Lung microvascular endothelial cell (primary cell): ENCODE results near the gene MAPK10. TPM values are rescaled to one million over a fixed set of nuclear protein-coding genes. Genes with fewer than 3 reads are reported as not detected.
A peak's percentile ranks its signal among the peaks of the same experiment; 100 is the strongest.
"Not testable (repeated sequence)": the region's sequence is repeated elsewhere in the genome, so short reads cannot be mapped to it uniquely, and the experiment has no call there.

ENCODE experiments used
- DNase-seq, 2 donors: peaks; one replicate each; pipeline versions ENCODE4 v3.0.0 to v3.0.0-alpha.2; 2010; ENCODE audit warnings: low read depth in 2 of 2
- total RNA-seq: library from RNA; depleted of rRNA; stranded (reverse); fragments of >200 nt; gene quantifications from 2 replicates; pipeline ENCODE4 v1.2.1, GENCODE V29; 2014

MAPK10 gene
- total RNA-seq, 1 donor from 2014 or later: under 0.01 TPM

- DNase-seq: no peak
Observed at GRCh38 chr4:86107112-86107511, 252.7 kb downstream of the MAPK10 start.

GRCh38 chr4:86106475-86106874 lies 253.4 kb downstream of the MAPK10 start:
- DNase-seq: no peak

GRCh38 chr4:86101841-86102240 lies 258.0 kb downstream of the MAPK10 start:
- no peak for DNase-seq

- no peak for DNase-seq
Observed at GRCh38 chr4:86101410-86101809, 258.4 kb downstream of the MAPK10 start.

GRCh38 chr4:86100539-86101215 lies 259.2 kb downstream of the MAPK10 start:
- DNase-seq: no peak

GRCh38 chr4:86099348-86099747 lies 260.5 kb downstream of the MAPK10 start:
- DNase-seq: no peak

GRCh38 chr4:86098691-86099090 lies 261.2 kb downstream of the MAPK10 start:
- DNase-seq: no peak

- no peak for DNase-seq
Observed at GRCh38 chr4:86096373-86096772, 263.5 kb downstream of the MAPK10 start.

GRCh38 chr4:86092684-86093083 lies 267.2 kb downstream of the MAPK10 start:
- peak in 1 of 2 donors; percentile 39 for DNase-seq

- no peak for DNase-seq
Observed at GRCh38 chr4:86091201-86091600, 268.7 kb downstream of the MAPK10 start.

- DNase-seq: no peak
Observed at GRCh38 chr4:86089781-86090323, 270.0 kb downstream of the MAPK10 start.

GRCh38 chr4:86089053-86089452 lies 270.8 kb downstream of the MAPK10 start:
- DNase-seq: no peak

GRCh38 chr4:86075796-86076195 lies 284.1 kb downstream of the MAPK10 start:
- not testable (repeated sequence) for DNase-seq

- DNase-seq: no peak
Observed at GRCh38 chr4:86060341-86060740, 299.5 kb downstream of the MAPK10 start.

- DNase-seq: no peak
Observed at GRCh38 chr4:86058621-86059020, 301.2 kb downstream of the MAPK10 start.

- peak in 1 of 2 donors; percentile 12 for DNase-seq
Observed at GRCh38 chr4:86055898-86056297, 304.0 kb downstream of the MAPK10 start.

GRCh38 chr4:86054286-86055032 lies 305.4 kb downstream of the MAPK10 start:
- DNase-seq: no peak

- no peak for DNase-seq
Observed at GRCh38 chr4:86050496-86050895, 309.4 kb downstream of the MAPK10 start.

- DNase-seq: no peak
Observed at GRCh38 chr4:86048426-86048825, 311.4 kb downstream of the MAPK10 start.

GRCh38 chr4:86044593-86044985 lies 315.3 kb downstream of the MAPK10 start:
- DNase-seq: no peak

- peak; percentile 68 to 80 for DNase-seq
Observed at GRCh38 chr4:86043755-86044592, 315.9 kb downstream of the MAPK10 start.

- DNase-seq: no peak
Observed at GRCh38 chr4:86038037-86038436, 321.8 kb downstream of the MAPK10 start.
